Inflammatory macrophage (primary cell): Measurements from ENCODE around the gene SLC38A5.
A peak's percentile ranks its signal among the peaks of the same experiment; 100 is the strongest.

ENCODE experiments used
- DNase-seq, 2 donors: peaks; one replicate each; pipeline ENCODE4 v3.0.0-alpha.2; 2020 to 2022
- total RNA-seq, 18 experiments: gene quantifications; one replicate each; lab custom pipeline; 2026; ENCODE audit warnings: mixed read lengths in 6 of 18, inconsistent platforms in 2 of 18; lab: John Stamatoyannopoulos, UW

The SLC38A5 gene
- 0 to 6.4 (median 0.16) reads per million in 18 experiments for total RNA-seq

- no peak for DNase-seq
Observed at GRCh38 chrX:48470110-48470832, at the start of gene SLC38A5. SLC38A5 (minus strand) TSS chrX:48470260; CDS start chrX:48467924, 2,336 bp downstream.

GRCh38 chrX:48519481-48519880, 49.4 kb upstream of the SLC38A5 start:
- DNase-seq: peak; percentile 25 to 29

GRCh38 chrX:48516987-48517386, 46.9 kb upstream of the SLC38A5 start:
- DNase-seq: no peak

GRCh38 chrX:48516285-48516684, 46.2 kb upstream of the SLC38A5 start:
- no peak for DNase-seq

GRCh38 chrX:48515842-48516241, 45.8 kb upstream of the SLC38A5 start:
- no peak for DNase-seq

GRCh38 chrX:48514868-48515460, 44.9 kb upstream of the SLC38A5 start:
- DNase-seq: no peak

- DNase-seq: no peak
Observed at GRCh38 chrX:48514126-48514806, 44.2 kb upstream of the SLC38A5 start.

GRCh38 chrX:48513670-48514069, 43.6 kb upstream of the SLC38A5 start:
- DNase-seq: no peak

GRCh38 chrX:48512371-48512935, 42.4 kb upstream of the SLC38A5 start:
- DNase-seq: no peak

- DNase-seq: peak in 1 of 2 donors; percentile 9
Observed at GRCh38 chrX:48511560-48511959, 41.5 kb upstream of the SLC38A5 start.

- DNase-seq: no peak
Observed at GRCh38 chrX:48509619-48510018, 39.6 kb upstream of the SLC38A5 start.

GRCh38 chrX:48509245-48509590, 39.2 kb upstream of the SLC38A5 start:
- no peak for DNase-seq

GRCh38 chrX:48508400-48509244, 38.6 kb upstream of the SLC38A5 start, which contains the start of gene PORCN:
PORCN (plus strand) TSS chrX:48508992; CDS start chrX:48509821, 829 bp downstream.
- DNase-seq: peak; percentile 66 to 72

- DNase-seq: no peak
Observed at GRCh38 chrX:48507246-48507645, 37.2 kb upstream of the SLC38A5 start.

- no peak for DNase-seq
Observed at GRCh38 chrX:48505481-48505880, 35.4 kb upstream of the SLC38A5 start.

GRCh38 chrX:48504261-48504660, 34.2 kb upstream of the SLC38A5 start:
- no peak for DNase-seq

- peak in 1 of 2 donors; percentile 39 for DNase-seq
Observed at GRCh38 chrX:48498374-48498809, 28.3 kb upstream of the SLC38A5 start.

- no peak for DNase-seq
Observed at GRCh38 chrX:48497871-48498270, 27.8 kb upstream of the SLC38A5 start.

GRCh38 chrX:48496660-48497059, 26.6 kb upstream of the SLC38A5 start:
- no peak for DNase-seq

GRCh38 chrX:48493890-48494364, 23.9 kb upstream of the SLC38A5 start:
- peak; percentile 20 to 30 for DNase-seq

- DNase-seq: peak; percentile 60 to 71
Observed at GRCh38 chrX:48492293-48492910, 22.3 kb upstream of the SLC38A5 start.

GRCh38 chrX:48491809-48492208, 21.7 kb upstream of the SLC38A5 start:
- no peak for DNase-seq
